ENCODE measurements around the gene APOA5. TPM values are rescaled to one million over a fixed set of nuclear protein-coding genes. Genes with fewer than 3 reads are reported as not detected.

The APOA5 gene
- total RNA-seq, 4 donors from 2014 or later: not detected

DNA sequence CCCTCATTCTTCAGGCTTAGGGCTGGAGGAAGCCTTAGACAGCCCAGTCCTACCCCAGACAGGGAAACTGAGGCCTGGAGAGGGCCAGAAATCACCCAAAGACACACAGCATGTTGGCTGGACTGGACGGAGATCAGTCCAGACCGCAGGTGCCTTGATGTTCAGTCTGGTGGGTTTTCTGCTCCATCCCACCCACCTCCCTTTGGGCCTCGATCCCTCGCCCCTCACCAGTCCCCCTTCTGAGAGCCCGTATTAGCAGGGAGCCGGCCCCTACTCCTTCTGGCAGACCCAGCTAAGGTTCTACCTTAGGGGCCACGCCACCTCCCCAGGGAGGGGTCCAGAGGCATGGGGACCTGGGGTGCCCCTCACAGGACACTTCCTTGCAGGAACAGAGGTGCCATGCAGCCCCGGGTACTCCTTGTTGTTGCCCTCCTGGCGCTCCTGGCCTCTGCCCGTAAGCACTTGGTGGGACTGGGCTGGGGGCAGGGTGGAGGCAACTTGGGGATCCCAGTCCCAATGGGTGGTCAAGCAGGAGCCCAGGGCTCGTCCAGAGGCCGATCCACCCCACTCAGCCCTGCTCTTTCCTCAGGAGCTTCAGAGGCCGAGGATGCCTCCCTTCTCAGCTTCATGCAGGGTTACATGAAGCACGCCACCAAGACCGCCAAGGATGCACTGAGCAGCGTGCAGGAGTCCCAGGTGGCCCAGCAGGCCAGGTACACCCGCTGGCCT, 38.7 kb upstream of the APOA5 start:
- Histone ChIP-seq H3K36me3 (no peaks in the 10 kb centered on the region), H3K4me1 (peaks cover 17 to 25% of the 10 kb centered on the region in 2 donors), H3K27me3 (no peaks in the 10 kb centered on the region), H3K9me3 (no peaks in the 10 kb centered on the region), H3K4me3 (replicated peaks in 1 of 3) (no peak overlapping the region), H3K27ac (no peak overlapping the region)
- DNase-seq: no peak
- intact Hi-C loops (cut with DNase I): no loop called here
- WGBS, 2 donors: 93 to 95% methylated on average over 12 to 15 of the region's 17 CpGs
- no peak for TF ChIP-seq POLR2A (IDR thresholded peaks at IDR 0.05)
- TF ChIP-seq, protein P1, sequence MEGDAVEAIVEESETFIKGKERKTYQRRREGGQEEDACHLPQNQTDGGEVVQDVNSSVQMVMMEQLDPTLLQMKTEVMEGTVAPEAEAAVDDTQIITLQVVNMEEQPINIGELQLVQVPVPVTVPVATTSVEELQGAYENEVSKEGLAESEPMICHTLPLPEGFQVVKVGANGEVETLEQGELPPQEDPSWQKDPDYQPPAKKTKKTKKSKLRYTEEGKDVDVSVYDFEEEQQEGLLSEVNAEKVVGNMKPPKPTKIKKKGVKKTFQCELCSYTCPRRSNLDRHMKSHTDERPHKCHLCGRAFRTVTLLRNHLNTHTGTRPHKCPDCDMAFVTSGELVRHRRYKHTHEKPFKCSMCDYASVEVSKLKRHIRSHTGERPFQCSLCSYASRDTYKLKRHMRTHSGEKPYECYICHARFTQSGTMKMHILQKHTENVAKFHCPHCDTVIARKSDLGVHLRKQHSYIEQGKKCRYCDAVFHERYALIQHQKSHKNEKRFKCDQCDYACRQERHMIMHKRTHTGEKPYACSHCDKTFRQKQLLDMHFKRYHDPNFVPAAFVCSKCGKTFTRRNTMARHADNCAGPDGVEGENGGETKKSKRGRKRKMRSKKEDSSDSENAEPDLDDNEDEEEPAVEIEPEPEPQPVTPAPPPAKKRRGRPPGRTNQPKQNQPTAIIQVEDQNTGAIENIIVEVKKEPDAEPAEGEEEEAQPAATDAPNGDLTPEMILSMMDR (IDR thresholded peaks at IDR 0.05): no peak

DNA sequence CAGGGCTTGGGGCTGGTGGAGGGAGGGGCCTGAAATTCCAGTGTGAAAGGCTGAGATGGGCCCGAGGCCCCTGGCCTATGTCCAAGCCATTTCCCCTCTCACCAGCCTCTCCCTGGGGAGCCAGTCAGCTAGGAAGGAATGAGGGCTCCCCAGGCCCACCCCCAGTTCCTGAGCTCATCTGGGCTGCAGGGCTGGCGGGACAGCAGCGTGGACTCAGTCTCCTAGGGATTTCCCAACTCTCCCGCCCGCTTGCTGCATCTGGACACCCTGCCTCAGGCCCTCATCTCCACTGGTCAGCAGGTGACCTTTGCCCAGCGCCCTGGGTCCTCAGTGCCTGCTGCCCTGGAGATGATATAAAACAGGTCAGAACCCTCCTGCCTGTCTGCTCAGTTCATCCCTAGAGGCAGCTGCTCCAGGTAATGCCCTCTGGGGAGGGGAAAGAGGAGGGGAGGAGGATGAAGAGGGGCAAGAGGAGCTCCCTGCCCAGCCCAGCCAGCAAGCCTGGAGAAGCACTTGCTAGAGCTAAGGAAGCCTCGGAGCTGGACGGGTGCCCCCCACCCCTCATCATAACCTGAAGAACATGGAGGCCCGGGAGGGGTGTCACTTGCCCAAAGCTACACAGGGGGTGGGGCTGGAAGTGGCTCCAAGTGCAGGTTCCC, 38.0 kb upstream of the APOA5 start, which contains the start of gene APOC3:
TSS of gene APOC3 (plus strand) at position 383 of the 659 bp plus-strand sequence. CDS start 676 bp downstream, outside the sequence.
- DNase-seq: no peak

DNA sequence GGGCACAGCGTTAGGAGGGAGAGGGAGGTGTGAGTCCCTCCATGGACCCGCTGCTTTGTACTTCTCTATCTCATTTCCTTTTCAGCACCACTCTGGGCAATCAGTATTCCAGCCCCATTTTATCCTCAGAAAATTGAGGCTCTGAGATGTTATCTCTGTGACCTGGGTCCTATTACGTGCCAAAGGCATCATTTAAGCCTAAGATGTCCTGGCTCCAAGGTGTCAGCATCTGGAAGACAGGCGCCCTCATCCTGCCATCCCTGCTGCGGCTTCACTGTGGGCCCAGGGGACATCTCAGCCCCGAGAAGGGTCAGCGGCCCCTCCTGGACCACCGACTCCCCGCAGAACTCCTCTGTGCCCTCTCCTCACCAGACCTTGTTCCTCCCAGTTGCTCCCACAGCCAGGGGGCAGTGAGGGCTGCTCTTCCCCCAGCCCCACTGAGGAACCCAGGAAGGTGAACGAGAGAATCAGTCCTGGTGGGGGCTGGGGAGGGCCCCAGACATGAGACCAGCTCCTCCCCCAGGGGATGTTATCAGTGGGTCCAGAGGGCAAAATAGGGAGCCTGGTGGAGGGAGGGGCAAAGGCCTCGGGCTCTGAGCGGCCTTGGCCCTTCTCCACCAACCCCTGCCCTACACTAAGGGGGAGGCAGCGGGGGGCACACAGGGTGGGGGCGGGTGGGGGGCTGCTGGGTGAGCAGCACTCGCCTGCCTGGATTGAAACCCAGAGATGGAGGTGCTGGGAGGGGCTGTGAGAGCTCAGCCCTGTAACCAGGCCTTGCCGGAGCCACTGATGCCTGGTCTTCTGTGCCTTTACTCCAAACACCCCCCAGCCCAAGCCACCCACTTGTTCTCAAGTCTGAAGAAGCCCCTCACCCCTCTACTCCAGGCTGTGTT, 37.2 kb upstream of the APOA5 start:
- no peak for DNase-seq
- Histone ChIP-seq H3K4me3 (replicated peaks in 1 of 3) (no peak overlapping the region), H3K36me3 (no peaks in the 10 kb centered on the region), H3K27ac (no peak overlapping the region), H3K4me1 (peaks cover 2 to 10% of the 10 kb centered on the region in 2 donors), H3K27me3 (no peaks in the 10 kb centered on the region), H3K9me3 (no peaks in the 10 kb centered on the region)
- 78 to 85% methylated on average over 9 to 10 of the region's 16 CpGs for WGBS, 2 donors
- no peak for TF ChIP-seq POLR2A (IDR thresholded peaks at IDR 0.05)
- TF ChIP-seq, protein P1 (IDR thresholded peaks at IDR 0.05): no peak
- intact Hi-C loops (cut with DNase I): no loop called here

More for the DNA sequence above, 38.0 kb upstream of the APOA5 start, which contains the start of gene APOC3:
- Histone ChIP-seq H3K36me3 (no peaks in the 10 kb centered on the region), H3K27me3 (no peaks in the 10 kb centered on the region), H3K4me1 (peaks cover 10 to 18% of the 10 kb centered on the region in 2 donors), H3K9me3 (no peaks in the 10 kb centered on the region), H3K27ac (no peak within 1 kb of the TSS), H3K4me3 (replicated peaks in 1 of 3) (no peak within 1 kb of the TSS)
- TF ChIP-seq, protein P1 (IDR thresholded peaks at IDR 0.05): no peak
- intact Hi-C loops (cut with DNase I): no loop called here
- 66 to 68% methylated on average over 7 to 8 of the region's 9 CpGs for WGBS, 2 donors

DNA sequence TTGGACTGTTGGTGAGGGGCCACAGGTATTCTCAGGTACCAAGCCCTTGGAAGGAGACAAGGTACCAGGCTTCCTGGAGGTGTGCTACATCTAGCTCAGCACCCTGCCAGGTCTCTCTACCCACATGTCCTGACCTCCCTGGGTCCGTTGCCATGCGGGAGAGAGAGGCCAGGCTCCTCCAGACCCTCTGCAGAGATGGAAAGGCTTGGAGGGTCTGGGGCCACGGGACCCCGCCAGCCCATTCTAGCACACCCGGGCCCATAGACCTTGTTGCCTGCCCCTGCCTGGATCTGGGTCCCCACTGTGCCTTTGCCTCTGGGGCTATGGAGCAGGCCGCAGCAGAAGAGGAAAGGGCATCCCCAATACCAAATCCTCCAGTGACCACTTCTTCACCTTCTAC, 35.8 kb upstream of the APOA5 start:
- no peak for DNase-seq
- Histone ChIP-seq H3K27ac (no peak overlapping the region), H3K4me1 (peaks cover 0 to 15% of the 10 kb centered on the region in 2 donors), H3K9me3 (no peaks in the 10 kb centered on the region), H3K27me3 (no peaks in the 10 kb centered on the region), H3K4me3 (replicated peaks in 1 of 3) (no peak overlapping the region), H3K36me3 (no peaks in the 10 kb centered on the region)
- no peak for TF ChIP-seq POLR2A (IDR thresholded peaks at IDR 0.05)
- TF ChIP-seq, protein P1 (IDR thresholded peaks at IDR 0.05): no peak
- intact Hi-C loops (cut with DNase I): no loop called here
- WGBS, 2 donors: 95% methylated on average over 6 of the region's 6 CpGs; no CpG with 5 or more reads in 1 of the 2 donors
